NOMO-1 treated with DMSO at 0.1 percent for 48 hours (cell line): ENCODE results near the gene GPA33.

ENCODE experiments used
- DNase-seq: peaks from one replicate; lab custom pipeline; 2025; ENCODE audit not compliant: unreplicated experiment; lab: John Stamatoyannopoulos, UW

The GPA33 gene

GRCh38 chr1:167088746-167089417, 1.3 kb downstream of the GPA33 start:
- DNase-seq, result no peak

GRCh38 chr1:167086768-167087167, 3.4 kb downstream of the GPA33 start:
- DNase-seq, result no peak

- DNase-seq, result no peak
These were observed 4.1 kb downstream of the GPA33 start for GRCh38 chr1:167086033-167086432.

GRCh38 chr1:167084757-167085156, 5.4 kb downstream of the GPA33 start:
- no peak for DNase-seq

- no peak for DNase-seq
These were observed 6.3 kb downstream of the GPA33 start for GRCh38 chr1:167083871-167084270.

- DNase-seq, result no peak
These were observed 7.0 kb downstream of the GPA33 start for GRCh38 chr1:167083066-167083665.

GRCh38 chr1:167082511-167083027, 7.6 kb downstream of the GPA33 start:
- peak; percentile 82 for DNase-seq

- no peak for DNase-seq
These were observed 8.5 kb downstream of the GPA33 start for GRCh38 chr1:167081594-167082156.

- no peak for DNase-seq
These were observed 12.3 kb downstream of the GPA33 start for GRCh38 chr1:167077868-167078210.

GRCh38 chr1:167077128-167077867, 12.9 kb downstream of the GPA33 start:
- DNase-seq, result no peak

- no peak for DNase-seq
These were observed 14.0 kb downstream of the GPA33 start for GRCh38 chr1:167076136-167076710.

- no peak for DNase-seq
These were observed 18.9 kb downstream of the GPA33 start for GRCh38 chr1:167071286-167071685.

- DNase-seq, result no peak
These were observed 21.4 kb downstream of the GPA33 start for GRCh38 chr1:167068761-167069160.

- DNase-seq, result no peak
These were observed 22.3 kb downstream of the GPA33 start for GRCh38 chr1:167067904-167068303.

GRCh38 chr1:167066333-167067122, 23.6 kb downstream of the GPA33 start:
- peak; percentile 57 for DNase-seq

- no peak for DNase-seq
These were observed 24.7 kb downstream of the GPA33 start for GRCh38 chr1:167065471-167065870.

GRCh38 chr1:167064621-167065020, 25.6 kb downstream of the GPA33 start:
- no peak for DNase-seq

GRCh38 chr1:167061073-167061464, 29.1 kb downstream of the GPA33 start:
- DNase-seq, result no peak

GRCh38 chr1:167060141-167061072, 29.8 kb downstream of the GPA33 start:
- DNase-seq, result no peak

GRCh38 chr1:167059809-167060107, 30.4 kb downstream of the GPA33 start:
- no peak for DNase-seq
